Measurements from ENCODE around the gene KRABD2.

GRCh38 chr17:8360751-8361150, 15.8 kb downstream of the KRABD2 start:
- no peak for TF ChIP-seq POLR2A (IDR thresholded peaks at IDR 0.05)
- no peak for TF ChIP-seq CTCF (IDR thresholded peaks at IDR 0.05)

All from Peyer's patch (tissue), 4 donors.